Adrenal gland (tissue), 12 donors: ENCODE measurements around the gene NUTF2. TPM values are rescaled to one million over a fixed set of nuclear protein-coding genes. Genes with fewer than 3 reads are reported as not detected.

Source experiments
- DNase-seq, 7 donors: peaks; one replicate each; pipeline ENCODE4 v3.0.0-alpha.2; 2019 to 2020
- H3K27ac ChIP-seq, 5 donors: fragments of 200-600 bp; sonication (generic) in 4 of 5; 1 replicate in 3 of 5; 2 replicates in 2 of 5; pipeline versions ENCODE4 v1.5.1 to v1.8.0; 2016 to 2020; ENCODE audit warnings: mild to moderate bottlenecking in 1 of 5
- H3K27me3 ChIP-seq: fragments of 200-600 bp; 2 replicates; pipeline ENCODE4 v1.8.0; 2021
- H3K36me3 ChIP-seq, 2 donors: fragments of 200-600 bp; replicated peaks in 1 of 2; 1 replicate in 1 of 2; 2 replicates in 1 of 2; pipeline versions ENCODE4 v1.5.1 to v1.8.0; 2018 to 2022
- H3K4me1 ChIP-seq, 2 donors: fragments of 200-600 bp; replicated peaks in 1 of 2; 1 replicate in 1 of 2; 2 replicates in 1 of 2; pipeline versions ENCODE4 v1.5.1 to v1.8.0; 2018 to 2021
- H3K4me3 ChIP-seq, 4 donors: fragments of 200-600 bp; sonication (generic) in 3 of 4; one replicate each; pipeline ENCODE4 v1.5.1; 2016 to 2018
- H3K9me3 ChIP-seq, 3 donors: fragments of 200-600 bp; sonication (generic) in 1 of 3; replicated peaks in 1 of 3; 1 replicate in 2 of 3; 2 replicates in 1 of 3; pipeline versions ENCODE4 v1.5.1 to v1.8.0; 2016 to 2021
- CTCF ChIP-seq, 6 experiments: fragments of 450-650 bp in 4 of 6; fragments of 200-600 bp in 2 of 6; sonication (generic) in 1 of 6; IDR thresholded peaks; 1 replicate in 5 of 6; 2 replicates in 1 of 6; pipeline versions ENCODE4 v1.5.1 to v1.8.0; 2016 to 2021; ENCODE audit warnings: antibody characterized with exemption in 6 of 6, mild to moderate bottlenecking in 2 of 6, moderate library complexity in 1 of 6
- POLR2A ChIP-seq, 2 donors: fragments of 450-650 bp; IDR thresholded peaks; one replicate each; pipeline ENCODE4 v1.6.1; 2017; ENCODE audit warnings: antibody characterized with exemption in 2 of 2, mild to moderate bottlenecking in 2 of 2, moderate library complexity in 1 of 2
- WGBS, 4 donors: extraction: QIAGEN DNeasy Blood & Tissue Kit in 2 of 4; methylation state at CpG; one replicate each; pipeline versions ENCODE4 v1.1.5 to v1.1.7; 2013 to 2017; 5-methylcytosine and 5-hydroxymethylcytosine counted together
- intact Hi-C, 2 donors: fragments of 100-400 bp; cut with DNase I; formaldehyde crosslinking; loops; one replicate each; pipeline versions ENCODE4 v1.14.1 to v1.15.0; 2022 to 2023
- polyA plus RNA-seq, 3 donors: library from polyadenylated mRNA; stranded (reverse); fragments of 200-250 nt in 2 of 3; fragments of 350-450 nt in 1 of 3; fragmentation: Illumina TruSeq in 1 of 3; extraction: RNeasy Lipid Tissue Mini Kit (QIAGEN cat#74804) in 1 of 3; gene quantifications; one replicate each; pipeline ENCODE4 v1.2.3, GENCODE V29; 2013 to 2014
- total RNA-seq, 9 donors: library from RNA; depleted of rRNA in 4 of 9; stranded (reverse); fragments of >200 nt in 4 of 9; fragments of 120-200 nt in 1 of 9; fragmentation: NEBNext Ultra II Directional in 1 of 9; extraction: Animal tissue kit (Norgen Biotek cat#: 25700) in 1 of 9; gene quantifications; one replicate each; pipeline versions ENCODE4 v1.1.0 to v1.2.4, GENCODE V29; 2013 to 2023
- donor health status: healthy with polysubstance abuse.
- donor health status: Bipolar disorder and iron deficiency.
- donor health status: DM: yes; HTN: yes; CAD: no.
- donor health status: DM: no; HTN: no; CAD: no.
- donor health status: DM: no; HTN: no; CAD: no.
- donor health status: DM: yes; HTN: yes; CAD: no.

The NUTF2 gene
- total and polyA plus RNA-seq, 12 donors = 30.0 to 201 (median 87.1) TPM

DNA sequence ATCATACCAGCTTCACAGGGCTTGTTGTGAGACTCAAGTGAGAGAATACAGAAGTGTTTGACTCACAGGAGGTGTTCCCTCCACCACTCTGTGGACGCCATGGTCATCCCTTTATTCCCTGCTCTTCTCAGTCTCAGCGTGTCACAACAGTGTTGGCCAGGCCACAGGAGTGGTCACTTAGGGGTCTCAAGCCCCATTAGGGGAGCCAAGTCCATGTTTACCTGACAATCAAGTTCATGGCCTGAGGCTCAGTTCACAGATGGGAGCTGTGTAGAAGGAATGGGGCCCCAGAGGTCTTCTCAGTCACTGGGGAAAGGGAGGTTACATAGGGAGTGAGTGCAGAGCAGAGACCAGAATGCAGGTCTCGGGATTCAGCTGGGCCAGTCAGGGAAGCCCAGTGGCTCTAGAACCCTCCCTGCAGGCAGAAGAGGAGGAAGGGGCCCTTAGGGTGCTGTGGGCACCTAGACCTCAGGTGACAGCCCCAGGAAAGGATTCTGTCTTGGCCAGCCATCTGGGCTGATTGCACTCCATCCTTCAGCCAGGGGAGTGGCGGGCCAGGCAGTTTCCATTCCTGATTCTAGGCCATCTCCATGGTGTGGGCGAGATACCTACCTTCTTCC is 10.3 kb downstream of the NUTF2 start:
- no peaks in the 10 kb centered on the region for H3K27me3 ChIP-seq
- intact Hi-C loops = no loop called here

DNA sequence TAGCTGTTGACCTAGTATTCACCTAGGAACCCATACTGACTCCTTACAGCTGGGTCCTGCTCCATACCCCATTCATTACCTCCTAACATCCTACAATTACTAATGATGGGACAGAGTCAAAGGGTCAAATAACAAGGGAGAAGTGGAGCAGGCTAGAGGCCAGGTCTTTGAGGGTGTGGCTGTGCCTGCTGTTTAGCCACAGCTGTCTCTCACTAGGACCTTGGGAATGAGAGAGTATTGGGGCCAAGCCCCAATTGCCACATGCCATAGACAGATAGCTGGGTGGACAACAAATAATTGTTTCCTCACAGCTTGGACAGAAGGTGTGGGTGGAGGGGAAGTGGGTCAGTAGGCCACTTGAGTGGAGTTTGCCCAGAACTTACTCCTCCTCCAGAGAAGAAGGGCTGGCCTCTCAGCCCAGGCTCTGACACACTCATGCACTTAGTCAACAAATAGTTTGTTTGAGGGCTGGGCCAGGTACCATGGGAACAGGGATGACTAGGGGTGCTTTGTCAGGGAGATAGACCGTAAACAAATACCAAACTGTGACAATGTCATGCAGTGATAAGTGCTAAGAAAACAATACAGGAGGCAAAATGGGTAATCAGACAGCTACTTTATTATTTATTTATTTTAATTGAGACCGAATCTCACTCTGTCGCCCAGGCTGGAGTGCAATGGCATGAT is 11.0 kb downstream of the NUTF2 start:
- H3K4me1 ChIP-seq = peaks cover 33 to 34% of the 10 kb centered on the region in 2 donors
- no peak overlapping the region for H3K4me3 ChIP-seq
- TF ChIP-seq CTCF (IDR thresholded peaks at IDR 0.05) (no peak), POLR2A (IDR thresholded peaks at IDR 0.05) (no peak)

More for the DNA sequence above, 10.3 kb downstream of the NUTF2 start:
- TF ChIP-seq CTCF (IDR thresholded peaks at IDR 0.05) = no peak
- TF ChIP-seq POLR2A (IDR thresholded peaks at IDR 0.05) = no peak
- H3K36me3 ChIP-seq = peaks cover 0 to 6% of the 10 kb centered on the region in 2 donors
- H3K27ac ChIP-seq = peak overlapping the region in 3 of 5 donors; percentile 38 to 85 (median 84)
- H3K4me3 ChIP-seq = no peak overlapping the region
- 92 to 97% (median 95%) methylated on average over 4 to 5 of the region's 5 CpGs for WGBS, 4 donors
- H3K9me3 ChIP-seq = no peaks in the 10 kb centered on the region
- no peak for DNase-seq
- H3K4me1 ChIP-seq = peaks cover 27 to 30% of the 10 kb centered on the region in 2 donors

GRCh38 chr16:67858500-67858899 is 11.8 kb downstream of the NUTF2 start:
- Histone ChIP-seq H3K9me3 (no peaks in the 10 kb centered on the region), H3K4me3 (no peak overlapping the region), H3K27me3 (no peaks in the 10 kb centered on the region), H3K4me1 (peaks cover 40 to 41% of the 10 kb centered on the region in 2 donors), H3K36me3 (peaks cover 0 to 6% of the 10 kb centered on the region in 2 donors), H3K27ac (peak overlapping the region in 4 of 5 donors; percentile 41 to 85 (median 76))
- intact Hi-C loops = no loop called here
- 65 to 88% (median 76%) methylated on average over 4 of the region's 4 CpGs for WGBS, 4 donors
- DNase-seq = no peak
- TF ChIP-seq CTCF (IDR thresholded peaks at IDR 0.05) (no peak), POLR2A (IDR thresholded peaks at IDR 0.05) (no peak)

More for the DNA sequence above, 11.0 kb downstream of the NUTF2 start:
- intact Hi-C loops = no loop called here
- Histone ChIP-seq H3K27ac (peak overlapping the region in 3 of 5 donors; percentile 69 to 85 (median 84)), H3K36me3 (peaks cover 0 to 6% of the 10 kb centered on the region in 2 donors), H3K27me3 (no peaks in the 10 kb centered on the region), H3K9me3 (no peaks in the 10 kb centered on the region)
- 43 to 61% (median 50%) methylated on average over 3 of the region's 3 CpGs for WGBS, 4 donors
- DNase-seq = peak; percentile 72 to 95 (median 90)

- Histone ChIP-seq H3K9me3 (no peaks in the 10 kb centered on the region), H3K36me3 (peaks cover 0 to 15% of the 10 kb centered on the region in 2 donors), H3K27ac (no peak overlapping the region), H3K27me3 (no peaks in the 10 kb centered on the region), H3K4me1 (peaks cover 37 to 38% of the 10 kb centered on the region in 2 donors), H3K4me3 (no peak overlapping the region)
- 80 to 88% (median 84%) methylated on average over 5 to 8 of the region's 8 CpGs for WGBS, 4 donors
- no peak for TF ChIP-seq POLR2A (IDR thresholded peaks at IDR 0.05)
- intact Hi-C loops = loop anchor here in 1 of 2 donors (10.0 kb wide), 1 partner anchor 46 kb away; no protein-coding TSS in a partner anchor
- no peak for DNase-seq
Measured at GRCh38 chr16:67860589-67861398, 14.1 kb downstream of the NUTF2 start.
